HuH-7.5 (cell line): ENCODE measurements around the gene DMXL2.
"Not testable (repeated sequence)": the region's sequence is repeated elsewhere in the genome, so short reads cannot be mapped to it uniquely, and the experiment has no call there.

Experiments
- DNase-seq: peaks from one replicate; pipeline ENCODE4 v3.0.0; 2011; ENCODE audit warnings: low spot score

DMXL2 gene, protein sequence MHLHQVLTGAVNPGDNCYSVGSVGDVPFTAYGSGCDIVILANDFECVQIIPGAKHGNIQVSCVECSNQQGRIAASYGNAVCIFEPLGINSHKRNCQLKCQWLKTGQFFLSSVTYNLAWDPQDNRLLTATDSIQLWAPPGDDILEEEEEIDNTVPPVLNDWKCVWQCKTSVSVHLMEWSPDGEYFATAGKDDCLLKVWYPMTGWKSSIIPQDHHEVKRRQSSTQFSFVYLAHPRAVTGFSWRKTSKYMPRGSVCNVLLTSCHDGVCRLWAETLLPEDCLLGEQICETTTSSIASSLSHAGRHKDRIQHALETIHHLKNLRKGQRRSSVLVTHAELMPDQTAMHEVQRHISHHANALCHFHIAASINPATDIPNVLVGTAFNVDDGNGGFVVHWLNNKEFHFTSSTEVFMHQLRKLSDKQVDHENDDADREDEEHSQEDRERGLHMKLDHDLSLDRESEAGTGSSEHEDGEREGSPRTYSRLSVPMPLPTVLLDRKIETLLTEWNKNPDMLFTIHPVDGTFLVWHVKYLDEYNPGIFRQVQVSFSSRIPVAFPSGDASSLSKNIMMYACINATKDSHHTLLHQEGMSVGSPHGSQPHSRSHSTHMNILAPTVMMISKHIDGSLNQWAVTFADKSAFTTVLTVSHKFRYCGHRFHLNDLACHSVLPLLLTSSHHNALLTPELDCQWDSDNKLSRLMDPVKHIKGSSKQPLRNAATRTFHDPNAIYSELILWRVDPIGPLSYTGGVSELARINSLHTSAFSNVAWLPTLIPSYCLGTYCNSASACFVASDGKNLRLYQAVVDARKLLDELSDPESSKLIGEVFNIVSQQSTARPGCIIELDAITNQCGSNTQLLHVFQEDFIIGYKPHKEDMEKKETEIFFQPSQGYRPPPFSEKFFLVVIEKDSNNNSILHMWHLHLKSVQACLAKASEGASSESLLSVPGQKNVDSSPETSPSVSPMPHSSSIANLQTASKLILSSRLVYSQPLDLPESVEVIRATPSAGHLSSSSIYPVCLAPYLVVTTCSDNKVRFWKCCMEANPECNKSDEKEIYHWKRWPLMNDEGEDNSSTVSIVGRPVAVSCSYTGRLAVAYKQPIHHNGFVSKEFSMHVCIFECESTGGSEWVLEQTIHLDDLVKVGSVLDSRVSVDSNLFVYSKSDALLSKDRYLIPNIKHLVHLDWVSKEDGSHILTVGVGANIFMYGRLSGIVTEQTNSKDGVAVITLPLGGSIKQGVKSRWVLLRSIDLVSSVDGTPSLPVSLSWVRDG (N-terminal part only)

GRCh38 chr15:51622604-51623370 lies at the start of gene DMXL2:
Gene DMXL2, minus strand, starts transcription at chr15:51622771. Its CDS starts 226 bp downstream, at chr15:51622545.
- DNase-seq: peak; percentile 85

DNA sequence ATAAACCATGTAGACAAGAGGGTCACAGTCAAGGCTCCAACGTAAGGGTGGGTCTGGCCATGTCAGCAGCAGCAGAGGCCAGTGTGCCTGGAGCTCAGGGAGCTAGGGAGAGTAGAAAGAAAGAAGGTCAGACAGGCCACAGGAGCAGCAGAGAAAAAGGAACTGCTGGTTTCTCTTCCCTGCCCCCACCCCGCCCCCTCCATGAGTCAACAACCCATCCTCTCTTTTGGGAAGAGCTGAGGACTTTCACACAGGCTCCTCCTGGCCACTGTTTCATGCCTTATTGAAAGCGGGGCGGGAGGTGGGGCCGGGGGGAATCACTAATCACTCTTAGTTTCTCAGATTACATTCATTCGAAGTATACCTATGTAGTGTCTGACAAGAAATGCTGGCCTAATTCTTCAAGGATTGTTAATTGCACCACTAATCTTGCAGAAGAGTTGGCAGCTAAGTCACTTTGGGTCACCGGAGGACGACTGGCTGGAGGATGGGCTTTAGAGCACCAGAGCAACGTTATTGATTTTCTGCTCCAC lies 49.6 kb upstream of the DMXL2 start:
- no peak for DNase-seq

DNA sequence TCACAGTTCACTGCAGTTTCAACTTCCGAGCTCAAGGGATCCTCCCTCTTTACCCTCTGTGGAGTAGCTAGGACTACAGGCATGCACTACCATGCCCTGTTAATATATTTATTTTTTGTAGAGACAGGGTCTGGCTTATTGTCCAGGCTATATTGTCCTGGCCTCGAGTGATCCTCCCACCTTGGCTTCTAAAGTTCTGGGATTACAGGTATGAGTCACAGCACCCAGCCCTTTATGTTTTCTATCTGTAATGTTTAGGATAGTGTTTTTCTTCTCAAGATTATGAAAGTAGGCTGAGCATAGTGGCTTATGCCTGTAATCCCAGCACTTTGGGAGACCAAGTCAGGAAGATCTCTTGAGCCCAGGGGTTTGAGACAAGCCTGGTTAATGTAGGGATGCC lies 46.8 kb upstream of the DMXL2 start:
- no peak for DNase-seq

DNA sequence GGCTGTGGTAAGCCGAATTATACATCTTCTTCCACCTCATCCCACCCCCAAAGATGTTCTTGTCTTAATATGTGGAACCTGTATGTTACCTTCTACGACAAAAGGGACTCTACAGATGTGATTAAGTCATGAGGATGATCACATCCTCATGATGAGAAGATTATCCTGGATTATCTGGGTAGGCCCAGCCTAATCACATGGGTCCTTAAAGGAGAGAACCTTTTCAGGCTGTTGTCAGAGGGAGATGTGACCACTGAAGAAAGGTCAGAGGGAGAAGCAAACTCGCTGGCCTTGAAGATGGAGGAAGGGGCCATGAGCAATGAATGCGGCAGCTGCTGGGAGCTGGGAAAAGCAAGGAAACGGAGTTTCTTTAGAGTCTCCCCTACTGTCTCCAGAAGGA lies 45.9 kb upstream of the DMXL2 start:
- DNase-seq: no peak

DNA sequence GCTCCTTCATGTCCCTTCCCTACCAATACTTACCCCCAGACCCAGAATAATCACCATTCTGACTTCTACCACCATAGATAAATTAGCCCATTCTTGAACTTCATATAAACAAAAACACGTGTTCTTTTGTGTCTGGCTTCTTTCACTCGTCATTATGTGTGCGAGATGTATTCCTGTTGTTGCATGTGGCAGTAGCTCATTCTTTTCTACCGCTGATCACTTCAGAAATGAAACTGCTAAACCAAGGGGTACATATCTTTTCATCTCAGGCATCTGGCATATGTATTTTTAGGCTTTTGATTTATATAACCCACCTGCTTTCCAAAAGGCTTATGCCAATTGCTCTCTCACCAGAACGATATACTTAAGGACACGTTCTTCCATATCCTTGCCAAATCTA lies 44.9 kb upstream of the DMXL2 start:
- no peak for DNase-seq

DNA sequence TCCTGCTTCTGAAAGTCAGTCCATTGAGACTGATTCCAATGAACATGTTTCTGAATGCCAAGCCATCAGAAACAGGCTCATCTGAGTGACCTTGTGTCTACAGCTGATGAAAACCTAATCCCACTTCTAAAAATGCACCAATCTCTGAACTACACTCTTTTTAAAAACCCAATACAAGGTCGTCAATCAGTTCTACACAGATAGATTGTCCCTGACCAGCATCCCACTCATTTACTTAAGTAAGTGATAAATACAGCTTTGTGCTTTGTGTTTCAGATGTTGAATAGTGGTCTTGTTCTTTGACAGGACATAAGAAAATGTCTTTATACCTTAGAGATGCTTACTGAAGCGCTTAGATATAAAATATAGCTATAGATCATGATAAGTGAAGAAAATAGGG lies 38.5 kb upstream of the DMXL2 start:
- no peak for DNase-seq

DNA sequence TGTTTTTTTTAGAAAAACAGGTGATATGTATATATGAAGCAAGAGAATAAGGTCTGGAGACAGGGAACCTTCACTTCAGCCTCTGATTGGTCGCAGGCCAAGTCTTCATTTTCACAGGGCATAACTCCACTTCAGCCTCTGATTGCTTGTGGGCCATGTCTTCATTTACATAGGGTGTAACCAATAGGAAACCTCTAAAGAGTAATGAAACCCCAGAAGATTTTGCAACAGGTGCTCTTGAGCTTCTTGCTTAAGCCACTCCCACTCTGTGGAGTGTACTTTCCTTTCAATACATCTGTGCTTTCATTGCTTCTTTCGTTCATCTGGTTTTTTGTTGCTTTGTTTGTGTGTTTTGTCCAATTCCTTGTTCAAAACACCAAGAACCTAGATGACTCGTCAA lies 36.1 kb upstream of the DMXL2 start:
- no peak for DNase-seq

DNA sequence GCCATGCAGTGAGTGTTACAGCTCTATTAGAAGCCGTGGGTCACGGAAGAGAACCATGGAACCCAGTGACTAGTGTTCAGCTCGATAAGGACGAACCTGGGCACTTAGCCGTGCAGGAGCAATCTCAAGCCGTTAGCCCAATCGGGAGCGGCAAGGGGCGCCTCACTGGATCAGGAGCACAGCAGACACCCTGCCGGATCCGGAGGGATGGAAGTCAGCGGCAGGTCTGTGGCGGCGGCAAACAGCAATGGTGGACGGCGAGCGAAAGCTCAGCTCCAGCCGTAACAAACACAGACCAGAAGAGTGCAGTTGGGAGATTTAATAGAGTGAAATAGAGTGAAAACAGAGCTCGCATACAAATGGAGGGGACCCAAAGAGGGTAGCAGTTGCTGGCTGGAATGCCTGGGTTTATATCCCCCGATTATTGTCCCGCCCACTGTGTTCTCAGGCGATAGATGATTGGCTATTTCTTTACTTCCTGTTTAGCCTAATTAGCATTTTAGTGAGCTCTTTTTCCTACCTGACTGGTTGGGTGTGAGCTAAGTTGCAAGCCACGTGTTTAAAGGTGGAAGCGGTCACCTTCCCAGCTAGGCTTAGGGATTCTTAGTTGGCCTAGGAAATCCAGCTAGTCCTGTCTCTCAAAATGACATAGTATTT lies 33.0 kb upstream of the DMXL2 start:
- DNase-seq: not testable (repeated sequence)

DNA sequence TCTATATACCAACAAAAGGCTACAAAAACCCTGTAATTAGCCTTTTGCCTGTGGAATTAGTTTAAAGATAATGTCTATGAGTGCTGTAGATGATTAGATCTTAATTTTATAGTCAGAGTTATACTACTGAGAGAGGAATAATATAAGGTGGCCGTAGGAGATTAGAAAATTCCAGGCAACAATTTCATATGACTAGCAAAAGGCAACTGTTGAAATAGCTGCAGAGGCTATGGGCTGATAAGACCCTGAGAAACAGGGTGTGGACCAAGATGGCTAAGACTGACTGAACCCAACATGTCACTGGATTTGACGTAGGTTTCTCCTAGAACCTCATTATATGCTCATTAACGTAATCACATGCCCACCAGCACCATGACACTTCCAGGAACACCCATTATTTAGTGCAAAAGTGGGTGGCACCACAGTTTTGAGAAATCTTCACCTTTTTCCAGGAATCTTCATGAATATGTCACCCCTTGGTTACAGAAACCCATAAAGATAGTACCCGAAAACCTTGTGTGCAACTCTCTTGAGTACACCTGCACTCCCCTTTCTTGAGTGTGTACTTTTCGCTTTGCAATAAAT lies 29.6 kb upstream of the DMXL2 start:
- DNase-seq: no peak

GRCh38 chr15:51649659-51650521 lies 27.3 kb upstream of the DMXL2 start:
- peak; percentile 42 for DNase-seq

DNA sequence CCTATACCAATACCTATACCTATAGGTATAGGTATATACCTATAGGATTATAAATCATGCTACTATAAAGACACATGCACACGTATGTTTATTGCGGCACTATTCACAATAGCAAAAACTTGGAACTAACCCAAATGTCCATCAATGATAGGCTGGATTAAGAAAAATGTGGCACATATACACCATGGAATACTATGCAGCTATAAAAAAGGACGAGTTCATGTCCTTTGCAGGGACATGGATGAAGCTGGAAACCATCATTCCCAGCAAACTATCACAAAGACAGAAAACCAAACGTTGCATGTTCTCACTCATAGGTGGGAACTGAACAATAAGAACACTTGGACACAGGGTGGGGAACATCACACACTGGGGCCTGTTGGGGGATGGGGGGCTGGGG lies 26.1 kb upstream of the DMXL2 start:
- DNase-seq: not testable (repeated sequence)

- DNase-seq: not testable (repeated sequence)
Measured at GRCh38 chr15:51648101-51648500, 25.5 kb upstream of the DMXL2 start.

- no peak for DNase-seq
Measured at GRCh38 chr15:51647128-51647562, 24.6 kb upstream of the DMXL2 start.

- no peak for DNase-seq
Measured at GRCh38 chr15:51642696-51643095, 20.1 kb upstream of the DMXL2 start.

GRCh38 chr15:51641490-51642130 lies 19.0 kb upstream of the DMXL2 start:
- no peak for DNase-seq

GRCh38 chr15:51634591-51635198 lies 12.1 kb upstream of the DMXL2 start:
- DNase-seq: no peak

DNA sequence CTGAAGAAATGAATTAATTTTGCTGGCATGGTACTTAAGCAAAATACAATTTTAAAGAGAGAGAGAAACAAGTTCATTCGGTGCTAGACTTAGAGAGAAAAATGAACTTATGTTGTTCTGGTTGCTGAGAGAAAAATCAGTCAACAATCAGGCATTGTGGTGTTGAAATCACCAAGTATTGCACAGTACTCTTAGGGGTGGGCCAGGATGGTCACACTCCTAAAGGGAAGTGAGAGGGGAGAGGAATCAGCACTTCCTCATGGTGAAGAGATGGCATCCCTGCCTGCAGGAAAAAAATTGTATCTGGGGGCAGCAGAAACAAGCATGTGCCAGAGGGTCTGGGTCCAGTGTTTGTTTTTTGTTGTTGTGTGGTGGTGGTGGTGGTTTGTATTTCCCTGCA lies 7.0 kb upstream of the DMXL2 start:
- no peak for DNase-seq

GRCh38 chr15:51625236-51625635 lies 2.7 kb upstream of the DMXL2 start:
- no peak for DNase-seq
